PC-3 (cell line): ENCODE measurements around the gene IQSEC3.

ENCODE experiments used
- EZH2 ChIP-seq: fragments of 300-600 bp; sonication (generic); IDR thresholded peaks from one replicate; pipeline ENCODE4 v1.6.1; 2017; ENCODE audit warnings: antibody characterized with exemption, mild to moderate bottlenecking, low read length; ENCODE audit not compliant: unreplicated experiment
- EZH2phosphoT487 ChIP-seq: fragments of 300-600 bp; sonication (generic); IDR thresholded peaks from 2 replicates; pipeline ENCODE4 v1.6.1; 2018; ENCODE audit warnings: mild to moderate bottlenecking, antibody characterized with exemption, low read length, borderline replicate concordance

DNA sequence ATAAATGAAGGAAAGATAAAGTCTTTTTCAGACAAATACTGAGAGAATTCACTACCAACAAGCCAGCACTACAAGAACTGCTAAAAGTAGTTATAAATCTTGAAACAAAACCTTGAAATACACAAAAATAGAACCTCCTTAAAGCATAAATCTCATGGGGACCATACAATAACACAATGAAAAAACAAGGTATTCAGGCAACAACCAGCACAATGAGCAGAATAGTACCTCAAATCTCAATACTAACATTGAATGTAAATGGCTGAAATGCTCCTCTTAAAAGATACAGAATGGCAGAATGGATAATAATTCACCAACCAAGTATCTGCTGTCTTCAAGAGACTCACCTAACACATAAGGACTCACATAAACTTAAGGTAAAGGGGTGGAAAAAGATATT, 7.7 kb upstream of the IQSEC3 start:
- no peak for TF ChIP-seq EZH2
- no peak for TF ChIP-seq EZH2phosphoT487
